GM23248 (cell line): ENCODE measurements around the gene C2CD5. TPM values are rescaled to one million over a fixed set of nuclear protein-coding genes. Genes with fewer than 3 reads are reported as not detected.
"Not testable (repeated sequence)": the region's sequence is repeated elsewhere in the genome, so short reads cannot be mapped to it uniquely, and the experiment has no call there.

Experiments used
- DNase-seq: peaks from one replicate; pipeline ENCODE4 v3.0.0-alpha.2; 2015
- H2AFZ ChIP-seq: fragments of 200-600 bp; sonication (generic); 2 replicates; pipeline ENCODE4 v1.6.1; 2016; ENCODE audit warnings: antibody characterized with exemption
- H3F3A ChIP-seq: fragments of 200-600 bp; sonication (generic); 2 replicates; pipeline ENCODE4 v1.6.1; 2016; ENCODE audit warnings: mild to moderate bottlenecking, antibody characterized with exemption, mixed run types; ENCODE audit not compliant: insufficient read depth
- H3K27ac ChIP-seq: fragments of 200-600 bp; sonication (generic); 2 replicates; pipeline ENCODE4 v1.5.1; 2016; ENCODE audit warnings: mild to moderate bottlenecking
- H3K27me3 ChIP-seq: fragments of 200-600 bp; sonication (generic); replicated peaks from 2 replicates; pipeline ENCODE4 v1.6.1; 2016; ENCODE audit warnings: mild to moderate bottlenecking; ENCODE audit not compliant: insufficient read depth
- H3K36me3 ChIP-seq: fragments of 200-600 bp; sonication (generic); 2 replicates; pipeline ENCODE4 v1.6.1; 2016; ENCODE audit warnings: low read depth, mild to moderate bottlenecking
- H3K4me1 ChIP-seq: fragments of 200-600 bp; sonication (generic); 2 replicates; pipeline ENCODE4 v1.6.1; 2016; ENCODE audit warnings: mild to moderate bottlenecking; ENCODE audit not compliant: insufficient read depth
- H3K4me2 ChIP-seq: fragments of 200-600 bp; sonication (generic); one replicate; pipeline ENCODE4 v1.6.1; 2016; ENCODE audit warnings: mild to moderate bottlenecking; ENCODE audit not compliant: unreplicated experiment
- H3K4me3 ChIP-seq: fragments of 200-600 bp; sonication (generic); 2 replicates; pipeline ENCODE4 v1.5.1; 2016; ENCODE audit warnings: mild to moderate bottlenecking
- H3K79me2 ChIP-seq: fragments of 200-600 bp; sonication (generic); 2 replicates; pipeline ENCODE4 v1.6.1; 2016; ENCODE audit warnings: mild to moderate bottlenecking; ENCODE audit not compliant: insufficient read depth
- H3K9ac ChIP-seq: fragments of 200-600 bp; sonication (generic); 2 replicates; pipeline ENCODE4 v1.6.1; 2016; ENCODE audit warnings: mild to moderate bottlenecking
- H3K9me2 ChIP-seq: fragments of 200-600 bp; sonication (generic); 2 replicates; pipeline ENCODE4 v1.6.1; 2016; ENCODE audit warnings: mixed run types, mild to moderate bottlenecking, moderate library complexity; ENCODE audit not compliant: insufficient read depth
- H3K9me3 ChIP-seq: fragments of 200-600 bp; sonication (generic); one replicate; pipeline ENCODE4 v1.6.1; 2017; ENCODE audit warnings: low read depth
- H4K20me1 ChIP-seq: fragments of 200-600 bp; sonication (generic); 2 replicates; pipeline ENCODE4 v1.6.0; 2016; ENCODE audit not compliant: insufficient read depth
- EZH2 ChIP-seq: fragments of 200-600 bp; sonication (generic); IDR thresholded peaks from 2 replicates; pipeline ENCODE4 v1.6.1; 2018; ENCODE audit warnings: antibody characterized with exemption, mild to moderate bottlenecking; ENCODE audit not compliant: insufficient read depth, poor library complexity, severe bottlenecking
- EZH2phosphoT487 ChIP-seq: fragments of 200-600 bp; sonication (generic); IDR thresholded peaks from 2 replicates; pipeline ENCODE4 v1.6.1; 2018; ENCODE audit warnings: antibody characterized with exemption, moderate library complexity, mild to moderate bottlenecking, low read depth; ENCODE audit not compliant: insufficient read depth
- WGBS, 2 experiments: methylation state at CpG; one replicate each; pipeline ENCODE4 v1.1.6; 2015 to 2017; ENCODE audit warnings: low lambda C conversion rate in 2 of 2, low coverage in 1 of 2; ENCODE audit errors: missing lambda C conversion rate in 2 of 2; 5-methylcytosine and 5-hydroxymethylcytosine counted together
- in situ Hi-C: fragments of 300-500 bp; cut with MboI; formaldehyde crosslinking; loops from 2 replicates; pipeline ENCODE4 v1.15.0; 2020
- polyA plus RNA-seq: library from polyadenylated mRNA; unstranded; fragments of >200 nt; fragmentation: Nextera tagmentation; extraction: Ambion mirVana; gene quantifications from 2 replicates; pipeline ENCODE4 v1.2.1, GENCODE V29; 2016
- total RNA-seq: library from RNA; depleted of rRNA; stranded (reverse); fragments of >200 nt; shearing (Covaris generic); gene quantifications from 2 replicates; pipeline ENCODE4 v1.2.3, GENCODE V29; 2014

Gene C2CD5
- total and polyA plus RNA-seq, 2 experiments from 2014 or later: 13.3 to 13.7 TPM

- no peak overlapping the region for H3K9ac ChIP-seq
- in situ Hi-C loops: no loop called here
- no peak overlapping the region for H3K27ac ChIP-seq
- no peaks in the 10 kb centered on the region for H3K9me2 ChIP-seq
- H3F3A ChIP-seq: no peaks in the 10 kb centered on the region
- H3K79me2 ChIP-seq: no peaks in the 10 kb centered on the region
- no peak for TF ChIP-seq EZH2phosphoT487
- TF ChIP-seq EZH2: no peak
- H3K36me3 ChIP-seq: no peaks in the 10 kb centered on the region; the same call in 1 of the 2 replicates
- H3K4me3 ChIP-seq: no peak overlapping the region
- no peak overlapping the region for H2AFZ ChIP-seq
- no peak for DNase-seq
- no peaks in the 10 kb centered on the region for H4K20me1 ChIP-seq
- H3K9me3 ChIP-seq: no peaks in the 10 kb centered on the region
- WGBS, 2 experiments: 94 to 96% methylated on average over 6 of the region's 6 CpGs
- no peaks in the 10 kb centered on the region for H3K4me1 ChIP-seq
- H3K27me3 ChIP-seq: no peaks in the 10 kb centered on the region
- no peak overlapping the region for H3K4me2 ChIP-seq
These were observed 85.9 kb downstream of the C2CD5 start for GRCh38 chr12:22458298-22458937.

- 74 to 77% methylated on average over 4 of the region's 4 CpGs for WGBS, 2 experiments
- H3K9me2 ChIP-seq: no peaks in the 10 kb centered on the region
- no peak overlapping the region for H3K4me2 ChIP-seq
- DNase-seq: no peak
- no peaks in the 10 kb centered on the region for H3F3A ChIP-seq
- no peaks in the 10 kb centered on the region for H3K79me2 ChIP-seq
- no peak overlapping the region for H3K27ac ChIP-seq
- no peaks in the 10 kb centered on the region; the same call in 1 of the 2 replicates for H3K36me3 ChIP-seq
- in situ Hi-C loops: no loop called here
- no peak overlapping the region for H2AFZ ChIP-seq
- H3K9ac ChIP-seq: no peak overlapping the region
- H3K4me3 ChIP-seq: no peak overlapping the region
- TF ChIP-seq EZH2 (no peak), EZH2phosphoT487 (no peak)
- no peaks in the 10 kb centered on the region for H4K20me1 ChIP-seq
- no peaks in the 10 kb centered on the region for H3K27me3 ChIP-seq
- no peaks in the 10 kb centered on the region for H3K4me1 ChIP-seq
- no peaks in the 10 kb centered on the region for H3K9me3 ChIP-seq
These were observed 87.3 kb downstream of the C2CD5 start for GRCh38 chr12:22457085-22457484.

GRCh38 chr12:22453511-22453910 is 90.8 kb downstream of the C2CD5 start:
- no peak overlapping the region for H3K27ac ChIP-seq
- H3K79me2 ChIP-seq: no peaks in the 10 kb centered on the region
- WGBS, 2 experiments: 99 to 100% methylated on average over 3 of the region's 3 CpGs
- H3K9me3 ChIP-seq: no peaks in the 10 kb centered on the region
- TF ChIP-seq EZH2phosphoT487 (no peak), EZH2 (no peak)
- in situ Hi-C loops: loop anchor here (5.0 kb wide), 1 partner anchor 371 kb away; no protein-coding TSS in a partner anchor
- DNase-seq: no peak
- no peaks in the 10 kb centered on the region for H3F3A ChIP-seq
- no peaks in the 10 kb centered on the region for H4K20me1 ChIP-seq
- no peaks in the 10 kb centered on the region for H3K4me1 ChIP-seq
- no peak overlapping the region for H3K4me2 ChIP-seq
- no peak overlapping the region for H3K9ac ChIP-seq
- no peaks in the 10 kb centered on the region for H3K27me3 ChIP-seq
- no peaks in the 10 kb centered on the region; the same call in 1 of the 2 replicates for H3K36me3 ChIP-seq
- no peak overlapping the region for H2AFZ ChIP-seq
- H3K9me2 ChIP-seq: no peaks in the 10 kb centered on the region
- H3K4me3 ChIP-seq: no peak overlapping the region

- Histone ChIP-seq H3K9me3 (no peaks in the 10 kb centered on the region), H3F3A (no peaks in the 10 kb centered on the region), H3K79me2 (no peaks in the 10 kb centered on the region), H3K4me3 (no peak overlapping the region), H3K4me2 (no peak overlapping the region), H3K4me1 (no peaks in the 10 kb centered on the region), H3K36me3 (no peaks in the 10 kb centered on the region), H2AFZ (no peak overlapping the region), H3K27me3 (no peaks in the 10 kb centered on the region), H3K9me2 (no peaks in the 10 kb centered on the region), H3K27ac (no peak overlapping the region), H3K9ac (no peak overlapping the region), H4K20me1 (no peaks in the 10 kb centered on the region)
- 54 to 56% methylated on average over 4 of the region's 4 CpGs for WGBS, 2 experiments
- TF ChIP-seq EZH2: no peak
- TF ChIP-seq EZH2phosphoT487: no peak
- in situ Hi-C loops: no loop called here
- DNase-seq: no peak
These were observed 97.1 kb downstream of the C2CD5 start for GRCh38 chr12:22447223-22447622.

- H3F3A ChIP-seq, in situ Hi-C loops, H3K4me1 ChIP-seq, H3K9me2 ChIP-seq, H3K9me3 ChIP-seq, H3K27me3 ChIP-seq, H4K20me1 ChIP-seq, H3K27ac ChIP-seq, H3K36me3 ChIP-seq, H3K4me3 ChIP-seq, DNase-seq, H3K4me2 ChIP-seq, H3K9ac ChIP-seq, H2AFZ ChIP-seq, H3K79me2 ChIP-seq: not testable (repeated sequence)
- WGBS, 2 experiments: 81 to 83% methylated on average over 11 of the region's 11 CpGs
These were observed 100.1 kb downstream of the C2CD5 start for GRCh38 chr12:22444317-22444665.
